HG02981 (cell line): ENCODE data around the gene SUSD3.
"Not testable (repeated sequence)": the region's sequence is repeated elsewhere in the genome, so short reads cannot be mapped to it uniquely, and the experiment has no call there.

Source experiments
- ATAC-seq: cut with Tn5 transposase; IDR thresholded peaks from one replicate; pipeline ENCODE4 v1.9.1; 2021; ENCODE audit warnings: mild to moderate bottlenecking, moderate library complexity; ENCODE audit not compliant: unreplicated experiment

SUSD3 gene

DNA sequence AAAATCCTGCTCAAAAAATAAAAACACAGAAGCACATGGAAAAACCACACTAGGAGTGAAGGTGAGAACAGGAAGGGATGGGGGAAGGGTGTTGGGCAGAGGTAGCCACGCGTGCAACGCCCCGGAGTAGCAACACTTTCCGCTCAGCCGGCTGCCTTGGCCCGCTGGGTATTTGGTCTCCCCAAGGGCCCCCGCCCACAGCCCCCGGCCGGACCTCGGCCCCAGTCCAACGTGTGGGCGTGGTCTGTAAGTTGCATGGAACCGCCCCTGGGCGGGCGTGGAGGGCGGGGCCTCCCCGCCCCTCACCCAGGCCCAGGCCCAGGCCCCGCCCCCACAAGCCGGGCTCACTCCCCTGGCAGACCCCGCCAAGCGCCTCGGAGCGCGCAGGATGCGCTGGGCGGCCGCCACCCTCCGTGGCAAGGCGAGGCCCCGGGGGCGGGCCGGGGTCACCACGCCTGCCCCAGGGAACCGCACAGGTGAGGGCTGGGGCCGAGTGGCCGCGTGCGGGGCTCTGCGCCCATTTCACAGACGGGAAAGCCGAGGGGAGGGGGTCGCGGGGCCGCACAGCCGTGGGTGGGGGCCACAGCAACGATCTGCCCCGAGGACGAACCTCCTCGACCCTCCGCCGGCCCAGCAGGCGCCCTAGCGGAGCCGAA, at the start of gene SUSD3:
Gene SUSD3, plus strand, starts transcription at position 347 of the 656 bp plus-strand sequence. Its CDS starts 42 bp downstream, at position 389.
- ATAC-seq, result peak; percentile 48

DNA sequence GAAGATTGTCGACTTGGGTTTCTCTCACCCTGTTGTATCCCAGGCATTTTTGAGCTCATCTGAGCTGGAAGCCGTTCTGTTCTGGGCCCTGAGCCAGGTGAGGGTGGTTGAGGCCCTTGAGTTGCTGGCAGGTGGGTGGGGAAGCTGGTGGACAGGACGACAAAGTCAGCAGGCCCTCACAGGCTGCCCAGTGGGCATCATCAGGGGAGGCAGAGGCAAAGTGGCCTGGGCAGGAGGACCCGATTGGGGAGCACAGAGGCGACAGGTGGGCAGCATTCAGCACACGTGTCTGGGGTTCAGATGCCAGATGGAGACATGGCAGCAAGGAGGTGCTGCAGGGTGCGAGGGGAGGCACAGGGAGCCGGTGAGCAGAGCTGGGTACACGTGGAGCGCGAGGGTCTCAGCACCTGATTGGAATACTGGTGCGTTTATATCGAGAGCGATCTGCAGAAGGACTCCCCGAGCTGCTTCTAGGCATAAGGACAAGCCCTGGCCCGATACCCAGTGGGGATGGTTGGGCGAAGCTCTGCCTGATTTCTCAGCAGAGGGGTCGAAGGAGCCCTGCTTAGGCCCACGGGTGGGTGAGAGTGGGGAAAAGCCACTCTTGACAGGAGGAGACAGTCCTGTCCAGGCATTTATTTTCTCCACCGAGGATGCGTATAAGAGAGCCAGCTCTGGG, 49.0 kb upstream of the SUSD3 start:
- ATAC-seq, result no peak

DNA sequence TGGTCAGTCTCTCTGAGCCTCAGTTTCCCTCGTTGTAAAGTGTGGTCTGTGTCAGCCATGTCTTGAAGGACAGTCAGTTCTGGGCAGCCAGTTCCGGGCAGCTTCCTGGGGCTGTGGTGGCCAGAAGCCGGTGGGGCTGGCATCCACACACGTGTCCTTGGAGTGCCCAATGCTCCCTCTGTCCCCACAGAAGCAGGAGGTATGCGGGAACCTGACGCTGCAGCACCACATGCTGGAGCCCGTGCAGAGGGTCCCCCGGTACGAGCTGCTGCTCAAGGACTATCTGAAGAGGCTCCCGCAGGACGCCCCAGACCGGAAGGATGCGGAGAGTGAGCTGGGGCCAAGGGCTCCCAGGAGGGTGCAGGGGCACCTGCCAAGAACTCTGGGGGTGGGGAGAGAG, 48.4 kb upstream of the SUSD3 start:
- ATAC-seq, result no peak

DNA sequence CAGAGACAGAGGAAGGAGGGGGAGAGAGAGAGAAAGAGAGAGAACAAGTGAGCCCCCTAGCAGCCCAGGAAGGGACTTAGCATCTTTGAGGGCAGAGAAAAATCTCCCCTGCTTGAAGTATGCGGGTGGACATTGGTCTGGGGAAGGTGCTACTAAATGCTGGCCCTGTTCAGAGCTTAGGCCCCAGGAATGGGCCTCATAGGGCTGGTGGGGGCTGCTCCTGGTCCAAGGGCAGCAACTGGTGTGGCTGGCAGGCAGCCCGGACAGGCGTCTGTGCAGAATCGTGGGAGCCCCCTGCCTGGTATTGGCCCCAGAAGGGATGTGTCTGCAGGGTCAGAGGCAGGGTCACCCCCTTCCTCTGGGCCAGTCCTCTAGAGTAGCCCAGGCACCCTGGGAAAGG, 47.8 kb upstream of the SUSD3 start:
- ATAC-seq, result no peak

DNA sequence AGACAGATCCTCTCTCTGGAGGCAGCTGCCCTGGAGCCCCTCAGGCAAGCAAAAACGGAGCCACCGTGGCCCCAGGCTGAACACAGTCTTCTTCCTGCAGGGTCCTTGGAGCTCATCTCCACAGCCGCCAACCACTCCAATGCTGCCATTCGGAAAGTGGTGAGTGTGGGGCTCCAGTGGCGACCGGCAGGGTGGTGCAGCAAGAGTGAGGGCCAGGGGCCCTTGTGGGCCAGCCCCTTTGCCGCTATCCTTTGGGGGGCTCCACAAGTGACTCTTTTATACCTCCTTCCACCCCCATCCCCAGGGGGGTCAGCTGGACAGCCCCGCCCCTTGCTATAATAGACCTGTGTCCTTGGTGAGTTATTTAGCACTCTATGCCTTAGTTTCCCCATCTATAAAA, 47.4 kb upstream of the SUSD3 start:
- ATAC-seq, result no peak

DNA sequence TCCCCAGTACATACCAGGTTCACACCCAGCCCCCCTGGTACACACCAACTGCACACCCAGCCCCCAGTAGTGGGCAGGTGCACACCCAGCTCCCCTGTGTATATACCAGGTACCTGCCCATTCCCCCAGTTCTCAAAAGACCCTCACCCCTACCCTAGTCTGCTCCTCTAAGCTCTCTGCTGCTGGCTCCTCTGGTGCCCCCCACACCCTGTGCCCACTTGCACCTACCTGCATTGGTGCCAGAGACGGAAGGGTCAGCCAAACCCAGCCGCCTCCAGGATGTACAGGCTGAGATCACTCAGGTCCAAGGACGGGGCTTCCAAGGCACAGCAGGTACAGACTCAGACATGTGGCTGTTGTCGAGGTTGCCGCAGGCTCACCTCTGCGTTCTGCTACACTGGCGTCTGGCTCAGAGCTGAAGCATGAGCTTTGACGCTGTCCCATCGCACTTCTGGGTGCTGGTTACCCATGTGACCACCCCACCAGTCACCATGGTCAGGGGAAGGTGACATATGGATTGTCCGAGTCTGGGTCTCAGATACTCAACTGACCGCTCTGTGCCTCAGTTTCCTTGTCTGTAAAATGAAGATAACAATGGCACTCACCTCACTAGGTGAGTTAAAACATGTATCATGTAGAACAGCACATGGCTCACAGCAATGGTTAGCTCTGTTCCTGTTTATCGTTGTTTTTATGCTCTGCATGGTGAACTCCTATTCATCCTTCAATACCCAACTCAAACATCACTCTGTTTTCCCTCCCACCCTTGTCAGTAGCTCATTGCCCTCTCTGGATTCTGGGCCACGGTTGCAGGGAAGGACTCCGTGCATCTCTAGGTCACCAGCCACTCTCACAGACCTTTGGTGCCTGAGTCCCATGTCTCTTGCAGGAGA, 45.3 kb upstream of the SUSD3 start:
- no peak for ATAC-seq

DNA sequence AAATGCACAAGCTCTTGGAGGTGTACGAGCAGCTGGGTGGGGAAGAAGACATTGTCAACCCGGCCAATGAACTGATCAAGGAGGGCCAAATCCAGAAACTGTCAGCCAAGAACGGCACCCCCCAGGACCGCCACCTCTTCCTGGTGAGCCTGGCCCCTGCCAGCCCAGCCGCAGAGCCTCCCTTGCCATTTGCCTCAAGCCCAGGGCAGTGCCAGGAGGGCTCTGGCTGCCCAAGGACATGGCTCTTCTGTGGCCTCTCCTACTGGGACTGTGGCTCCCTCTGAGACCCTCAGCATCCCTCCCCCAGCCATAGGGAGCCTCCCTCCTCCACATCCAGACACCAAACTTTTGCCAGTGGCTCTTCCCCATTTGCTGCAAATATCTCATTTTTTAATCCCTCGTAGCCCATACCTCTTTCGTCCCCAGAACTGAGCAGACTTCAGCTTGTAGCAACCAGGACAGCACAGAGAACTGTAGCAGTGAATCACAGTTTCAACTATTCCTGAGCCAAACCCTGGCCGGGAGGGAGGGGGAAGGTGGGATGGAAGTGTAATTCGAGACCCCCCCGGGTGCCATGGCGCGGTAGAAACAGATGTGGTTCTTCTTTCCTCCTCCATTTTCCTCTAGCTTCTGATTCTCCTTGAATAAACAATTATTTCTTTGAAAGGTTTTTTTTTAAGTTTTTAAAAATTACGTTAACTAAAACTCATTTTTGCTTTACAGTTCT, 44.5 kb upstream of the SUSD3 start:
- ATAC-seq, result no peak

DNA sequence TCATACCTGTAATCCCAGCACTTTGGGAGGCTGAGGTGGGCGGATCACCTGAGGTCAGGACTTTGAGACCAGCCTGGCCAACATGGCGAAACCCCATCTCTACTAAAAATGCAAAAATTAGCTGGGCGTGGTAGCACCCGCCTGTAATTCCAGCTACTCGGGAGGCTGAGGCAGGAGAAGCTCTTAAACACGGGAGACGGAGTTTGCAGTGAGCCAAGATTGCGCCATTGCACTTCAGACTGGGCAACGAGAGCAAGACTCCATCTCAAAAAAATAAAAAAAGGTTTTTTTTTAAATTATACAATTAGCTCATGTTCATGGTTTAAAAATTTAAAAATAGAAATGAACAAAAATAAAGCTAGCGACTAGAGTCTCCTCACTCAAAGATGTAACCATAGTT, 43.3 kb upstream of the SUSD3 start:
- not testable (repeated sequence) for ATAC-seq

DNA sequence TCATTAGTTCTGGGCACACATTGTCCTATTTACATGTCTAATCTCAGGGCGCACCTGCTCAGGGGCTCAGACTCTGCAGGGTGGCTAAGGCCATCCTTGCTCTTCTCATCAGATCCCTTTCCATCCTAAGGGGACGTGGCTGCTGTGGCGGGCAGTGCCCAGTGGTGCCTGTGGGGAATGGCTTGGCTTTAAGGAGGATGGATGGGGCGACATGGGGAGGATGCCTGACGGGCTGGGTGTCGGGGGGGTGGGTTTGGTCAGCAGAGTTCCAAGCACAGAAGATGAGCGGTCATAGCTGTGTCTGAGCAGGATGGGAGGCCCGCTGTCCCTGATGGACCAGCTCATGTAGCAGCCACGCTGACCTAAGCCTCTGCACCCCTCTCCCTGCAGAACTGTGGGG, 40.9 kb upstream of the SUSD3 start:
- ATAC-seq, result no peak

DNA sequence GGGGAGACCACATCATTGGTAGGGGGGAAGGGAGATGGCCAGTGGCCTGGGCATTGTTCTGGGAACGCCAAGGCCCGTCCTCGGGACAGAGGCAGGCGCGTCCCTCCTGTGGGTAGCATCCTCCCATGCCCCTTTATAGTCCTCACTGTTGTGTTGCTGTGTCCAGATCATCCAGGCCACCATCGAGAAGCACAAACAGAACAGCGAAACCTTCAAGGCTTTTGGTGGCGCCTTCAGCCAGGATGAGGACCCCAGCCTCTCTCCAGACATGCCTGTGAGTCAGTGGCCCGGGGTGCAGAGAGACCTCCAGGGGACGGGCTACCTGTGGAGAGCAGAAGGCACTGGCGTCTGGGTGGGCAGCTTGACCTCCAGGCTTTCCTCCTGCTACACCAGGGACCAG, 38.4 kb upstream of the SUSD3 start:
- no peak for ATAC-seq

DNA sequence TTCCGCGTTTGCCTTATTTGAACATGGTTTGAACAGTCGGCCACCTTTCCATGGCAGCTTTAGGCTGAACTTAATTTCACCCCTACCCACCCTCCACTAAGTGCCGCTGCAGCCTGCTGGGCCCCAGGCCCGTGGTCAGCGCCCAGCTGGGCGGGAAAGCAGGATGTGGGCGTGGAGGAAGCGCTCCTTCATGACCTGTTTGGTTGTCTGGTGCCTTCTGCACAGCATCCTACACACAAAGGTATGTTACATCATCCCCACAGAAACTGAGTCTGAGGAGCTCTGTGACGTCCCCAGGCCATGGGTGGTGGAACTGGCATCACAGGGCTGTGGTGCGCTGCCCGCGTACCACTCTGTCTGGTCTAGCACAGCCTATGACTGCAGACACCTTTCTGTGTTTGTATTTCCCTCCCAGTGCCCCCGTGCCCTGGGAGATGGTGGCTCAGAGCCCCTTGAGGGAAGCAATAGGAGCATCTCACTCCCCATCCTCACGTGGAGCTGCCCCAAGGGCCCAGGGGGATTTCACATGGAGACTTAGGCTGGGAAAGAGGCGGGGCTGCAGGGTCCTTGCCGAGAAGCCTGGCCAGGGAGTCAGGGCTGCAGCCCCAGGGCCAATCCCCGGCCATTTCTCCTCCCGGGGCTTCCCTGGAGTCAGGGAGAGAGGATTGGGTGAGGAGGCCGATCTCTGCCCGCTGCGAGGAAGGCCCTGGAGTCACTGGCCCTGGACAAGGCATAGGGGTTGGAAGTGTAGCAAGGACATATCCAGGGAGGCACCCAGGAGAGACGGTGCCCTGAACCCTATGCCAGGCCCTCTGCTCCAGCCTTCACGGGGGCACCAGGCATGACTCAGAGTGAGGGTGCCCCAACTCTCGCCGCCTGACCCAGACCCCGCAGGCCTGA, 37.5 kb upstream of the SUSD3 start:
- no peak for ATAC-seq

DNA sequence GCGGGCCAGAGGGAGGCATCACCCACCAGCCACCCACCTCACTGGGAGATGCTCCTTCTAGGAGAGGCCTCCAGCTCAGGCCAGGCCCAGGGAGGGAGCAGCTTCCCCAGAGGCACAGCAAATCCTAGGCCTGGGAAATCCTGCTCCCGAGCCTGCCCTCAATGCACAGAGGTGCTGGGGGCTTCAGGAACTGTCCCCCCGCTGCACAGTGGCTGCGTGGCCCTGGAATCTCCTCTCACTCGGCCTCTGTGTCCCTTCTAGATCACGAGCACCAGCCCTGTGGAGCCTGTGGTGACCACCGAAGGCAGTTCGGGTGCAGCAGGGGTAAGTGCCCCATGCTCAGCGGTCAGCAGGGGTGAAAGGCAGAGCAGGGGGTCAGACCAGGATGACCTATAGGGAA, 36.4 kb upstream of the SUSD3 start:
- ATAC-seq, result no peak

DNA sequence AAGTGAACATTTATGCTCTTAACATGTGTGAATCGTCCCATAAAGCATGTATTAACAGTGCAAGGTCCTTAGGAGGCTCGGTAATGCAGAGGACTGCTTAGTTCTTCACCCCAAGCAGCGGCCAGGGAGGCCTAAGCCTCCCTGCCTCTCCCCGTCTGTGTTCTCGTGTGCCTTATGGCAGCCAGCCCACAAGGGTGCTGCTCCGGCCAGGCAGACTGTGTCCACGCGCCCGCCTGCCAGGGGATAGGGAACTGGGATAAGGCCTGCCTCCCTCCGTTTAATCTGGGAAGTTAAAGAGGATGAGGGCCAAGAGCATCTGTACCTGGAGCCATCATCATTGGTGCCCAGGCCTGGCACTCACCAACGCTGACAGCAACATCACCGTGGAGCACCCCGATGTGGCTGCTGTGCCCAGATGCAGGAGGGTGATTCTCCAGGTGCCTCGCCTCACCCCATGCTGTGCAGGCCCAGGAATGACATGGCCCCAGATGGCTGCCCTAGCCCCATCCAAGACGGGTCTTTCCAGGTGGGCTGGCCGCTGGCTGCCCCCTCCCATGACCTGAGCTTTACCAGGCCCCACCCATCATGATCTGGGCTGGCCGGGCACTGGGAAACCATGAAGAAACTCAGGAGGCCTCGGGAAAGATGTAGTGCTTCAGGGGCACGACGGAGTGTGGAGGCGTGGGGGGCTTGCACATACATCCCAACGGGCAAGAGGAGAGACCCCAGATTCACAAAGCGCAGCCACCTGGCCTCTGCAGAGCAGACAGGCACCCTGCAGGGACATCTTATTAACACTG, 35.6 kb upstream of the SUSD3 start:
- ATAC-seq, result no peak

DNA sequence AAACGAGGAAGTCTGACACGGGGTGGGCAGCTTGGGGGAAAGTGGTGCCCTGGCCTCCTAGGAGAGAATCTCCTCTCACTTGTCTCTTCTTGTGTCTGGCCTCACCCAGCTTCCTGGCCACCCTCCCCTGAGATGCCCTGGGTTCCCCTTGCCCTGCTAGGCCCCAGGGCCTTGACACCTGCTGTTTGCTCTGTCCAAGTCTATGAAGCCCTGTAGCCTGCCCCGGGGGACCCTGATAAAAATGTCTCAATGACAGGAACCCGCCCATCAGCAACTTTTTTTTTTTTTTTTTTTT, 35.0 kb upstream of the SUSD3 start:
- no peak for ATAC-seq

DNA sequence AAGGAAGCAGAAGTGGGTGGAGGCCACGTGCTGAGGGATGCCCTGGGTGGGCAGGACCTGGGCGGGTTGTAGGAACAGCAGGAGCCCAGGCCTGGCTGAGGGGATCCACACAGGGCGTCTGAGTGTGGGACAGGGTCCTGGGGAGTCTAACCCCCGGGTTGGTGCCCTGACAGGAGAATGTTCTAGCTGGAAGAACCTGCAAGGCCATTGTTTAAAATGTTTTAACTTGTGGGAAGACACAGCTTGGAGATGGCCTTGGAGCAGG, 33.9 kb upstream of the SUSD3 start:
- ATAC-seq, result no peak

DNA sequence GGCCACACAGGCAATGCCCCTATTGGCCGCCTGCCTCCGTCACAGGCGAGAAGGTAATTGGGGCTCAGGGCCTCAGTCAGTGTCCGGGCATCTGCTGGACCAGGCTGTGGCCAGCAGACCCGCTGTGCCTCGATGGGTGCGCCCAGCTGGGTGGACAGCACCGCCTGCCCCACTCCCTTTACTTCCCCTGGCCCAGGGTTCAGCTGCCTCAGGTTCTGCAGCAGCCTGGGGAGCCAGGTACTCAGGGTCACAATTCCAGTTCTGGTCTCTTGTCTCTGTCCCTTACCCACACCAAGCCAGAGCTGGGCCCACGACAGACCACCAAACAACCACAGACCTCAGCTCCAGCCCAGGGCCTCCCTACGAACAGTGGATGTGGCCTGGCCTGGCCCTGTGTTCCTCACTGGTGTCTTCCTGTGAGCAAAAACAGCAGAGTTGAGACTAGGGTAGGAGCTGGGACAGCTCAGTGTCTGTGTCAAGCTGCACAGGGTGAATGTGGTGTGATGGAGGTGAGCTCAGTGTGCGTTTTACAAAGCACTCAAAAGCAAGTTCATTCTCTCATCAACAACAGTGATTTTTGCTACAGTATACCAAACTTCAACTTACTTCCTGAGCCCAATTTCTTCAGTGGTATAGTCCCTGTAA, 33.4 kb upstream of the SUSD3 start:
- ATAC-seq, result no peak

DNA sequence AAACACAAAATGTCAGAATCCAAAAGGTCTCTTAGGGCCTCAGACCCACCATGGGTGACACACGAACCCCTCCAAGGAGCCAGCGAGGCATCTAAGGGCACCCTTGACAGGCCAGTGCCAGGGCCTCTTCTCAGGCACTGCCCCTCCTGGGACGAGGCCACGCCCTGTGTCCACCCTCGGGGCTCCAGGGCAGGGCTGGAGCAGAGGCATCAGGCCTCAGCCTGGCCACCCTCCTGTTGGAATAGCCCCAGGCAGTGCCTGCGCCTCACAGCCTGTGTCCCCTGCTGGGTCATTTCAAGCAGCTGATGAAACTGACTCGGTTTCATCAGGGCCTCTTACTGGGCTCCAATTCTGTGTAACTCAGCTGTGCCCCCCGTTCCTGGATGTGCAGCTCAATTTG, 32.8 kb upstream of the SUSD3 start:
- no peak for ATAC-seq

DNA sequence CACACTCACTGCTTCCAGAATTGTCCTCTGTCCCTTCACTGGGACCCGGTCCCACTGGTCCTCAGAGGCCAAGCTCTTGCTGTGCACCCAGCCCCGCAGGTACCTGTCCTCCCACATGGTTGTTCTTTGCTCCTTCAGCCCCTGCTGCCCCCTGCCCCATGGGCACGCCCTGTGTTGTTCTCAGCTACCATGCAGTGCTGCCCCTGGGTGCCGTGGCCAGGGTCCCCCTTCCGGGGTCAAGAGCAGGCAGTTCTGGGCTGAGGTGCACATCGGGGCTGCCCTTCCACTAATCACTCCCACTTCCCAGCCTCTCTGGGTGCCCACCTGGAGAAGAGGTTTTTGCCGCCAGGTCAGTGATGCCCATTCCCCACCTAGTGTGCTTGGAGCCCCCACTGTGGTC, 31.9 kb upstream of the SUSD3 start:
- ATAC-seq, result no peak

DNA sequence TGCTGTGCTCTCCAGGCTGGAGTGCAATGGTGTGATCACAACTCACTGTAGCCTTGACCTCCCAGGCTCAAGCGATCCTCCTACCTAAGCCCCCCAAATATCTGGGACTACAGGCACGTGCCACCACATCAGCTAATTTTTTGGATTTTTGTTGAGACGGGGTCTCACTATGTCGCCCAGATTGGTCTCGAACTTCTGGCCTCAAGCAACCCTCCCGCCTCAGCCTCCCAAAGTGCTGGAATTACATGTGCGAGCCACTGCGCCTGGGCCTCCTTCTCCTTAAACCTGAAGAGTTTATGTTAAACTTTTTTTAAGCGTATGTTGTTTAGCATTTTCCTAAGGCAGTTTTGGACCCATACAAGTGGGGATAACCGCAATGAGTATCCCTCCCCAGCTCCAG, 30.8 kb upstream of the SUSD3 start:
- no peak for ATAC-seq
